K562 (cell line): ENCODE data around the gene GORASP2. TPM values are rescaled to one million over a fixed set of nuclear protein-coding genes. Genes with fewer than 3 reads are reported as not detected.

Experiments
- ATF1 ChIP-seq, 2 experiments: fragments of 450-650 bp in 1 of 2; IDR thresholded peaks; 2 replicates each; pipeline ENCODE4 v1.6.1; 2016; ENCODE audit warnings: missing compliant biosample characterization in 1 of 2, missing genetic modification characterization in 1 of 2
- BACH1 ChIP-seq: fragments of 200-800 bp; sonication (Bioruptor generic); IDR thresholded peaks from 2 replicates; pipeline ENCODE4 v1.6.1; 2016; ENCODE audit warnings: missing genetic modification characterization, missing compliant biosample characterization
- CHD1 ChIP-seq: fragments of 200-600 bp; sonication (generic); IDR thresholded peaks from one replicate; pipeline ENCODE4 v1.6.1; 2012; ENCODE audit warnings: mild to moderate bottlenecking, moderate library complexity, low read length, inconsistent platforms
- DIDO1 ChIP-seq: fragments of 450-650 bp; IDR thresholded peaks from 2 replicates; pipeline ENCODE4 v1.6.1; 2016; ENCODE audit warnings: low read depth, missing biosample characterization, missing genetic modification characterization
- ELF1 ChIP-seq: fragments of 200-800 bp; sonication (Bioruptor generic); IDR thresholded peaks from 2 replicates; pipeline ENCODE4 v1.6.1; 2016; ENCODE audit warnings: missing genetic modification characterization, missing compliant biosample characterization
- ELK1 ChIP-seq: sonication (generic); formaldehyde crosslinking; IDR thresholded peaks from 2 replicates; pipeline ENCODE4 v1.8.1; 2022; ENCODE audit warnings: missing genetic modification reagents
- MECOM ChIP-seq: fragments of 250-450 bp; sonication (Bioruptor Pico); IDR thresholded peaks from 2 replicates; pipeline ENCODE4 v1.8.0; 2022; ENCODE audit warnings: inconsistent platforms
- MEIS2 ChIP-seq: fragments of 450-650 bp; IDR thresholded peaks from 2 replicates; pipeline ENCODE4 v1.6.1; 2014; ENCODE audit warnings: mild to moderate bottlenecking; ENCODE audit not compliant: partially characterized antibody
- MYC ChIP-seq, 2 experiments: fragments of 250-450 bp in 1 of 2; sonication (Bioruptor Pico) in 1 of 2; IDR thresholded peaks; 2 replicates each; pipeline versions ENCODE4 v1.5.1 to v1.6.1; 2012 to 2021; ENCODE audit warnings: low read depth in 2 of 2, borderline replicate concordance in 1 of 2, improper control_type of control experiment in 1 of 2, low read length in 1 of 2, mild to moderate bottlenecking in 1 of 2, moderate library complexity in 1 of 2
- NEUROD1 ChIP-seq: fragments of 150-350 bp; IDR thresholded peaks from 2 replicates; pipeline ENCODE4 v1.6.1; 2014; ENCODE audit warnings: borderline replicate concordance, low read length, low read depth; ENCODE audit not compliant: partially characterized antibody
- NONO ChIP-seq, 2 experiments: fragments of 200-400 bp in 1 of 2; fragments of 450-650 bp in 1 of 2; formaldehyde crosslinking in 1 of 2; IDR thresholded peaks; 2 replicates each; pipeline ENCODE4 v1.6.1; 2017; ENCODE audit warnings: low read depth in 2 of 2, mild to moderate bottlenecking in 2 of 2, moderate library complexity in 2 of 2, low read length in 1 of 2
- PML ChIP-seq: IDR thresholded peaks from 2 replicates; pipeline ENCODE4 v1.6.1; 2012; ENCODE audit warnings: low read length, inconsistent platforms
- SIN3A ChIP-seq, 2 experiments: fragments of 150-350 bp in 1 of 2; IDR thresholded peaks; 2 replicates each; pipeline ENCODE4 v1.6.1; 2011 to 2016; ENCODE audit warnings: borderline replicate concordance in 2 of 2, low read depth in 2 of 2, low read length in 2 of 2, mild to moderate bottlenecking in 2 of 2, moderate library complexity in 2 of 2; ENCODE audit not compliant: control insufficient read depth in 1 of 2
- SLC30A9 ChIP-seq: fragments of 250-450 bp; sonication (Bioruptor Pico); IDR thresholded peaks from 2 replicates; pipeline ENCODE4 v1.8.0; 2022; ENCODE audit warnings: mild to moderate bottlenecking, moderate library complexity
- TAF1 ChIP-seq: IDR thresholded peaks from 2 replicates; pipeline ENCODE4 v1.6.1; 2011; ENCODE audit warnings: mild to moderate bottlenecking, low read length, moderate library complexity; ENCODE audit not compliant: insufficient read depth, control insufficient read depth, severe bottlenecking; ENCODE audit errors: extremely low read depth
- TAF7 ChIP-seq: fragments of 450-650 bp; IDR thresholded peaks from 2 replicates; pipeline ENCODE4 v1.6.1; 2016; ENCODE audit warnings: missing genetic modification characterization, missing compliant biosample characterization
- TEAD1 ChIP-seq, 2 experiments: fragments of 450-650 bp in 1 of 2; sonication (generic) in 1 of 2; formaldehyde crosslinking; IDR thresholded peaks; 2 replicates each; pipeline versions ENCODE4 v1.4.0 to v1.8.0; 2020 to 2022; ENCODE audit warnings: mild to moderate bottlenecking in 2 of 2, missing genetic modification reagents in 1 of 2
- ZNF146 ChIP-seq: IDR thresholded peaks from one replicate; pipeline ENCODE4 v1.6.1; 2018; ENCODE audit warnings: missing compliant biosample characterization; ENCODE audit not compliant: unreplicated experiment
- ZNF644 ChIP-seq: fragments of 200-800 bp; sonication (Bioruptor generic); IDR thresholded peaks from 2 replicates; pipeline ENCODE4 v1.6.1; 2016; ENCODE audit warnings: low read depth, missing genetic modification characterization, missing compliant biosample characterization
- polyA plus RNA-seq, 8 experiments: library from polyadenylated mRNA; depleted of rRNA in 4 of 8; stranded (reverse) in 5 of 8; unstranded in 3 of 8; fragments of >200 nt; fragmentation: Nextera tagmentation in 2 of 8; fragmentation: Illumina TruSeq in 1 of 8; extraction: Ambion mirVana in 2 of 8; extraction: Trizol in 1 of 8; gene quantifications; 2 replicates each; pipeline versions ENCODE4 v1.2.1 to v1.2.3, GENCODE V29; 2011 to 2014; ENCODE audit warnings: inconsistent platforms in 1 of 8, missing spikeins in 1 of 8
- total RNA-seq, 7 experiments: library from RNA; depleted of rRNA in 6 of 7; stranded (reverse); fragments of >200 nt in 6 of 7; fragmentation: Illumina TruSeq in 2 of 7; extraction: Trizol in 2 of 7; gene quantifications; 2 replicates each; pipeline versions ENCODE4 v1.2.1 to v1.2.3, GENCODE V29; 2011 to 2021; ENCODE audit warnings: low replicate concordance in 1 of 7
- TF ChIP-seq, protein P1 (sequence below): fragments of 150-350 bp; IDR thresholded peaks from 2 replicates; pipeline ENCODE4 v1.6.1; 2014; ENCODE audit warnings: low read depth, mild to moderate bottlenecking, low read length, borderline replicate concordance

The GORASP2 gene
- total and polyA plus RNA-seq, 9 of the 15 experiments (the other 6 are each of a cell fraction or from before 2014, with no cell fraction given), result 27.4 to 180 (median 59.6) TPM

- TF ChIP-seq, protein P1, sequence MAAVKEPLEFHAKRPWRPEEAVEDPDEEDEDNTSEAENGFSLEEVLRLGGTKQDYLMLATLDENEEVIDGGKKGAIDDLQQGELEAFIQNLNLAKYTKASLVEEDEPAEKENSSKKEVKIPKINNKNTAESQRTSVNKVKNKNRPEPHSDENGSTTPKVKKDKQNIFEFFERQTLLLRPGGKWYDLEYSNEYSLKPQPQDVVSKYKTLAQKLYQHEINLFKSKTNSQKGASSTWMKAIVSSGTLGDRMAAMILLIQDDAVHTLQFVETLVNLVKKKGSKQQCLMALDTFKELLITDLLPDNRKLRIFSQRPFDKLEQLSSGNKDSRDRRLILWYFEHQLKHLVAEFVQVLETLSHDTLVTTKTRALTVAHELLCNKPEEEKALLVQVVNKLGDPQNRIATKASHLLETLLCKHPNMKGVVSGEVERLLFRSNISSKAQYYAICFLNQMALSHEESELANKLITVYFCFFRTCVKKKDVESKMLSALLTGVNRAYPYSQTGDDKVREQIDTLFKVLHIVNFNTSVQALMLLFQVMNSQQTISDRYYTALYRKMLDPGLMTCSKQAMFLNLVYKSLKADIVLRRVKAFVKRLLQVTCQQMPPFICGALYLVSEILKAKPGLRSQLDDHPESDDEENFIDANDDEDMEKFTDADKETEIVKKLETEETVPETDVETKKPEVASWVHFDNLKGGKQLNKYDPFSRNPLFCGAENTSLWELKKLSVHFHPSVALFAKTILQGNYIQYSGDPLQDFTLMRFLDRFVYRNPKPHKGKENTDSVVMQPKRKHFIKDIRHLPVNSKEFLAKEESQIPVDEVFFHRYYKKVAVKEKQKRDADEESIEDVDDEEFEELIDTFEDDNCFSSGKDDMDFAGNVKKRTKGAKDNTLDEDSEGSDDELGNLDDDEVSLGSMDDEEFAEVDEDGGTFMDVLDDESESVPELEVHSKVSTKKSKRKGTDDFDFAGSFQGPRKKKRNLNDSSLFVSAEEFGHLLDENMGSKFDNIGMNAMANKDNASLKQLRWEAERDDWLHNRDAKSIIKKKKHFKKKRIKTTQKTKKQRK, result no peak
- no peak for TF ChIP-seq ZNF644 (tag)
- peak; percentile 41 for TF ChIP-seq CHD1
- TF ChIP-seq ZNF146 (CRISPR knock-in tag), result no peak
- TF ChIP-seq TEAD1 (CRISPR knock-in tag; IDR thresholded peaks at IDR 0.05), result peak in 1 of 2 experiments; percentile 74; a peak in 2 of 4 replicates
- TF ChIP-seq ATF1 (CRISPR knock-in tag; IDR thresholded peaks at IDR 0.05), result no peak
- TF ChIP-seq ATF1 (tag; IDR thresholded peaks at IDR 0.05), result 0 out of 2 replicates have a peak, but pooled peaks have one; percentile 21
- TF ChIP-seq TAF1, result peak; percentile 77
- TF ChIP-seq MECOM (CRISPR knock-in tag), result 0 out of 2 replicates have a peak, but pooled peaks have one; percentile 15
- TF ChIP-seq MEIS2, result peak; percentile 22
- TF ChIP-seq PML, result peak; percentile 55; the same call in 1 of the 2 replicates
- TF ChIP-seq NEUROD1, result peak; percentile 7
- no peak for TF ChIP-seq SLC30A9
- peak; percentile 45 for TF ChIP-seq TAF7 (tag)
- peak; percentile 69 for TF ChIP-seq ELF1 (tag)
- peak in 1 of 2 experiments; percentile 53; a peak in 1 of 4 replicates for TF ChIP-seq SIN3A (IDR thresholded peaks at IDR 0.05; ENCODE audit: borderline replicate concordance in 2 of 2, control insufficient read depth in 1 of 2, low read depth in 2 of 2, low read length in 2 of 2)
- TF ChIP-seq ELK1 (CRISPR knock-in tag), result no peak
- TF ChIP-seq BACH1 (tag), result peak; percentile 44; the same call in 1 of the 2 replicates
- 0 out of 2 replicates have a peak, but pooled peaks have one; percentile 24 for TF ChIP-seq MYC (IDR thresholded peaks at IDR 0.05; ENCODE audit: low read depth, low read length)
- TF ChIP-seq MYC (CRISPR knock-in tag; IDR thresholded peaks at IDR 0.05; ENCODE audit: borderline replicate concordance, low read depth), result no peak
- TF ChIP-seq NONO (IDR thresholded peaks at IDR 0.05; ENCODE audit: low read depth in 2 of 2, low read length in 1 of 2), result no peak
- 0 out of 2 replicates have a peak, but pooled peaks have one; percentile 23 for TF ChIP-seq DIDO1
Observed at GRCh38 chr2:170930131-170930990, 1.3 kb downstream of the GORASP2 start (continued).
